ENCODE data around the gene ITGB8. TPM values are rescaled to one million over a fixed set of nuclear protein-coding genes. Genes with fewer than 3 reads are reported as not detected.

ITGB8 gene
- total RNA-seq, 1 donor from 2014 or later, result 12.5 TPM

GRCh38 chr7:20331910-20332813, 1.5 kb downstream of the ITGB8 start:
- Histone ChIP-seq H3K4me1 (ENCODE audit: control insufficient read depth in 3 of 3, insufficient read depth in 3 of 3, low read length in 3 of 3) (peaks cover 7 to 27% (median 20%) of the 10 kb centered on the region in 3 donors), H3K27ac (ENCODE audit: low read depth, low read length) (no peak overlapping the region), H3K36me3 (ENCODE audit: control insufficient read depth in 3 of 3, insufficient read depth in 3 of 3, low read length in 3 of 3) (no peaks in the 10 kb centered on the region), H3K27me3 (ENCODE audit: control insufficient read depth in 3 of 3, insufficient read depth in 3 of 3, low read length in 3 of 3) (peaks cover 7 to 16% (median 13%) of the 10 kb centered on the region in 3 donors), H3K4me3 (ENCODE audit: low read length in 3 of 3) (peak overlapping the region; percentile 48 to 80 (median 79)), H3K9me3 (ENCODE audit: control insufficient read depth in 3 of 3, low read length in 3 of 3) (no peaks in the 10 kb centered on the region), H3K9ac (ENCODE audit: low read depth in 1 of 3, low read length in 3 of 3) (peak overlapping the region in 2 of 3 donors; percentile 58 to 64)

GRCh38 chr7:20338285-20338684, 7.6 kb downstream of the ITGB8 start:
- H3K27ac ChIP-seq (ENCODE audit: low read depth, low read length), result no peak overlapping the region
- no peaks in the 10 kb centered on the region for H3K4me1 ChIP-seq (ENCODE audit: control insufficient read depth in 3 of 3, insufficient read depth in 3 of 3, low read length in 3 of 3)
- no peaks in the 10 kb centered on the region for H3K36me3 ChIP-seq (ENCODE audit: control insufficient read depth in 3 of 3, insufficient read depth in 3 of 3, low read length in 3 of 3)
- no peak overlapping the region for H3K9ac ChIP-seq (ENCODE audit: low read depth in 1 of 3, low read length in 3 of 3)
- no peak overlapping the region for H3K4me3 ChIP-seq (ENCODE audit: low read length in 3 of 3)
- H3K27me3 ChIP-seq (ENCODE audit: control insufficient read depth in 3 of 3, insufficient read depth in 3 of 3, low read length in 3 of 3), result no peaks in the 10 kb centered on the region
- no peaks in the 10 kb centered on the region for H3K9me3 ChIP-seq (ENCODE audit: control insufficient read depth in 3 of 3, low read length in 3 of 3)

- Histone ChIP-seq H3K36me3 (ENCODE audit: control insufficient read depth in 3 of 3, insufficient read depth in 3 of 3, low read length in 3 of 3) (no peaks in the 10 kb centered on the region), H3K27ac (ENCODE audit: low read depth, low read length) (no peak overlapping the region), H3K9ac (ENCODE audit: low read depth in 1 of 3, low read length in 3 of 3) (no peak overlapping the region), H3K4me1 (ENCODE audit: control insufficient read depth in 3 of 3, insufficient read depth in 3 of 3, low read length in 3 of 3) (no peaks in the 10 kb centered on the region), H3K27me3 (ENCODE audit: control insufficient read depth in 3 of 3, insufficient read depth in 3 of 3, low read length in 3 of 3) (peaks cover 0 to 2% (median 0%) of the 10 kb centered on the region in 3 donors), H3K4me3 (ENCODE audit: low read length in 3 of 3) (no peak overlapping the region), H3K9me3 (ENCODE audit: control insufficient read depth in 3 of 3, low read length in 3 of 3) (no peaks in the 10 kb centered on the region)
Measured at GRCh38 chr7:20340839-20341238, 10.1 kb downstream of the ITGB8 start.

- Histone ChIP-seq H3K27ac (ENCODE audit: low read depth, low read length) (no peak overlapping the region), H3K4me1 (ENCODE audit: control insufficient read depth in 3 of 3, insufficient read depth in 3 of 3, low read length in 3 of 3) (no peaks in the 10 kb centered on the region), H3K4me3 (ENCODE audit: low read length in 3 of 3) (no peak overlapping the region), H3K9me3 (ENCODE audit: control insufficient read depth in 3 of 3, low read length in 3 of 3) (no peaks in the 10 kb centered on the region), H3K36me3 (ENCODE audit: control insufficient read depth in 3 of 3, insufficient read depth in 3 of 3, low read length in 3 of 3) (no peaks in the 10 kb centered on the region), H3K27me3 (ENCODE audit: control insufficient read depth in 3 of 3, insufficient read depth in 3 of 3, low read length in 3 of 3) (peaks cover 0 to 2% (median 0%) of the 10 kb centered on the region in 3 donors), H3K9ac (ENCODE audit: low read depth in 1 of 3, low read length in 3 of 3) (no peak overlapping the region)
Measured at GRCh38 chr7:20343205-20343604, 12.5 kb downstream of the ITGB8 start.

- no peaks in the 10 kb centered on the region for H3K36me3 ChIP-seq (ENCODE audit: control insufficient read depth in 3 of 3, insufficient read depth in 3 of 3, low read length in 3 of 3)
- H3K27me3 ChIP-seq (ENCODE audit: control insufficient read depth in 3 of 3, insufficient read depth in 3 of 3, low read length in 3 of 3), result peaks cover 0 to 2% (median 0%) of the 10 kb centered on the region in 3 donors
- no peak overlapping the region for H3K4me3 ChIP-seq (ENCODE audit: low read length in 3 of 3)
- H3K27ac ChIP-seq (ENCODE audit: low read depth, low read length), result no peak overlapping the region
- H3K4me1 ChIP-seq (ENCODE audit: control insufficient read depth in 3 of 3, insufficient read depth in 3 of 3, low read length in 3 of 3), result no peaks in the 10 kb centered on the region
- no peaks in the 10 kb centered on the region for H3K9me3 ChIP-seq (ENCODE audit: control insufficient read depth in 3 of 3, low read length in 3 of 3)
- H3K9ac ChIP-seq (ENCODE audit: low read depth in 1 of 3, low read length in 3 of 3), result no peak overlapping the region
Measured at GRCh38 chr7:20343941-20344340, 13.2 kb downstream of the ITGB8 start.

- Histone ChIP-seq H3K36me3 (ENCODE audit: control insufficient read depth in 3 of 3, insufficient read depth in 3 of 3, low read length in 3 of 3) (no peaks in the 10 kb centered on the region), H3K9me3 (ENCODE audit: control insufficient read depth in 3 of 3, low read length in 3 of 3) (no peaks in the 10 kb centered on the region), H3K27ac (ENCODE audit: low read depth, low read length) (no peak overlapping the region), H3K27me3 (ENCODE audit: control insufficient read depth in 3 of 3, insufficient read depth in 3 of 3, low read length in 3 of 3) (peaks cover 0 to 2% (median 0%) of the 10 kb centered on the region in 3 donors), H3K9ac (ENCODE audit: low read depth in 1 of 3, low read length in 3 of 3) (no peak overlapping the region), H3K4me1 (ENCODE audit: control insufficient read depth in 3 of 3, insufficient read depth in 3 of 3, low read length in 3 of 3) (no peaks in the 10 kb centered on the region), H3K4me3 (ENCODE audit: low read length in 3 of 3) (no peak overlapping the region)
Measured at GRCh38 chr7:20344396-20344795, 13.7 kb downstream of the ITGB8 start.

GRCh38 chr7:20346577-20346976, 15.9 kb downstream of the ITGB8 start:
- peaks cover 0 to 2% (median 0%) of the 10 kb centered on the region in 3 donors for H3K27me3 ChIP-seq (ENCODE audit: control insufficient read depth in 3 of 3, insufficient read depth in 3 of 3, low read length in 3 of 3)
- no peak overlapping the region for H3K9ac ChIP-seq (ENCODE audit: low read depth in 1 of 3, low read length in 3 of 3)
- H3K4me3 ChIP-seq (ENCODE audit: low read length in 3 of 3), result no peak overlapping the region
- H3K9me3 ChIP-seq (ENCODE audit: control insufficient read depth in 3 of 3, low read length in 3 of 3), result no peaks in the 10 kb centered on the region
- peaks cover 0 to 3% (median 0%) of the 10 kb centered on the region in 3 donors for H3K4me1 ChIP-seq (ENCODE audit: control insufficient read depth in 3 of 3, insufficient read depth in 3 of 3, low read length in 3 of 3)
- H3K36me3 ChIP-seq (ENCODE audit: control insufficient read depth in 3 of 3, insufficient read depth in 3 of 3, low read length in 3 of 3), result no peaks in the 10 kb centered on the region
- no peak overlapping the region for H3K27ac ChIP-seq (ENCODE audit: low read depth, low read length)

GRCh38 chr7:20347680-20348079, 17.0 kb downstream of the ITGB8 start:
- H3K36me3 ChIP-seq (ENCODE audit: control insufficient read depth in 3 of 3, insufficient read depth in 3 of 3, low read length in 3 of 3), result no peaks in the 10 kb centered on the region
- no peak overlapping the region for H3K4me3 ChIP-seq (ENCODE audit: low read length in 3 of 3)
- no peak overlapping the region for H3K27ac ChIP-seq (ENCODE audit: low read depth, low read length)
- peaks cover 0 to 3% (median 0%) of the 10 kb centered on the region in 3 donors for H3K4me1 ChIP-seq (ENCODE audit: control insufficient read depth in 3 of 3, insufficient read depth in 3 of 3, low read length in 3 of 3)
- no peaks in the 10 kb centered on the region for H3K9me3 ChIP-seq (ENCODE audit: control insufficient read depth in 3 of 3, low read length in 3 of 3)
- H3K27me3 ChIP-seq (ENCODE audit: control insufficient read depth in 3 of 3, insufficient read depth in 3 of 3, low read length in 3 of 3), result peaks cover 0 to 2% (median 0%) of the 10 kb centered on the region in 3 donors
- no peak overlapping the region for H3K9ac ChIP-seq (ENCODE audit: low read depth in 1 of 3, low read length in 3 of 3)

- no peak overlapping the region for H3K9ac ChIP-seq (ENCODE audit: low read depth in 1 of 3, low read length in 3 of 3)
- H3K36me3 ChIP-seq (ENCODE audit: control insufficient read depth in 3 of 3, insufficient read depth in 3 of 3, low read length in 3 of 3), result no peaks in the 10 kb centered on the region
- no peak overlapping the region for H3K27ac ChIP-seq (ENCODE audit: low read depth, low read length)
- no peak overlapping the region for H3K4me3 ChIP-seq (ENCODE audit: low read length in 3 of 3)
- H3K27me3 ChIP-seq (ENCODE audit: control insufficient read depth in 3 of 3, insufficient read depth in 3 of 3, low read length in 3 of 3), result peaks cover 0 to 2% (median 0%) of the 10 kb centered on the region in 3 donors
- H3K9me3 ChIP-seq (ENCODE audit: control insufficient read depth in 3 of 3, low read length in 3 of 3), result no peaks in the 10 kb centered on the region
- H3K4me1 ChIP-seq (ENCODE audit: control insufficient read depth in 3 of 3, insufficient read depth in 3 of 3, low read length in 3 of 3), result peaks cover 0 to 3% (median 0%) of the 10 kb centered on the region in 3 donors
Measured at GRCh38 chr7:20348125-20348807, 17.6 kb downstream of the ITGB8 start.

- Histone ChIP-seq H3K36me3 (ENCODE audit: control insufficient read depth in 3 of 3, insufficient read depth in 3 of 3, low read length in 3 of 3) (no peaks in the 10 kb centered on the region), H3K27ac (ENCODE audit: low read depth, low read length) (no peak overlapping the region), H3K4me3 (ENCODE audit: low read length in 3 of 3) (no peak overlapping the region), H3K4me1 (ENCODE audit: control insufficient read depth in 3 of 3, insufficient read depth in 3 of 3, low read length in 3 of 3) (peaks cover 0 to 3% (median 0%) of the 10 kb centered on the region in 3 donors), H3K9me3 (ENCODE audit: control insufficient read depth in 3 of 3, low read length in 3 of 3) (no peaks in the 10 kb centered on the region), H3K9ac (ENCODE audit: low read depth in 1 of 3, low read length in 3 of 3) (no peak overlapping the region), H3K27me3 (ENCODE audit: control insufficient read depth in 3 of 3, insufficient read depth in 3 of 3, low read length in 3 of 3) (no peaks in the 10 kb centered on the region)
Measured at GRCh38 chr7:20350518-20350951, 19.8 kb downstream of the ITGB8 start.
